HepG2 (cell line): ENCODE measurements around the gene RAP1GAP2. TPM values are rescaled to one million over a fixed set of nuclear protein-coding genes. Genes with fewer than 3 reads are reported as not detected.
"Not testable (repeated sequence)": the region's sequence is repeated elsewhere in the genome, so short reads cannot be mapped to it uniquely, and the experiment has no call there.

ENCODE experiments used
- ATAC-seq: fragments of 200-7000 bp; cut with Tn5 transposase; 3 replicates; pipeline ENCODE4 v1.9.1; 2020; ENCODE audit warnings: mild to moderate bottlenecking, moderate library complexity
- BruUV-seq: library from RNA; stranded (reverse); fragments of 400-500 nt; replicated peaks from 2 replicates; lab custom pipeline; 2021; lab: Mats Ljungman, UMichigan
- CTCF ChIA-PET: fragments of 300-600 bp; formaldehyde crosslinking; extraction: SDS; loops from one replicate; lab custom pipeline; 2021; ENCODE audit warnings: low total read pairs, inconsistent platforms, low intra/inter-chr PET ratio; lab: Yijun Ruan, JAX
- POLR2A ChIA-PET: fragments of 350-600 bp; sonication (Branson Sonifier 250); formaldehyde crosslinking; loops from one replicate; lab custom pipeline; 2020; ENCODE audit warnings: antibody characterized with exemption, inconsistent platforms; lab: Yijun Ruan, JAX
- DNase-seq: peaks from one replicate; pipeline ENCODE4 v3.0.0-alpha.2; 2015; ENCODE audit warnings: low spot score
- FAIRE-seq: peaks from 3 replicates; lab custom pipeline; 2011; peaks lifted over from hg19 to GRCh38; lab: Jason Lieb, UNC
- H2AFZ ChIP-seq: one replicate; pipeline ENCODE4 v1.6.1; 2011; ENCODE audit warnings: low read length, inconsistent platforms
- H3K27ac ChIP-seq: fragments of 300-600 bp; 3 replicates; pipeline ENCODE4 v1.8.0; 2011; ENCODE audit warnings: mixed run types, mild to moderate bottlenecking, mixed read lengths, low read length, inconsistent platforms; ENCODE audit not compliant: insufficient read depth; ENCODE audit errors: extremely low read length
- H3K27me3 ChIP-seq, 2 experiments: fragments of 200-600 bp in 1 of 2; 2 replicates in 1 of 2; 3 replicates in 1 of 2; pipeline versions ENCODE4 v1.6.0 to v1.8.0; 2011; ENCODE audit warnings: low read length in 2 of 2, mild to moderate bottlenecking in 2 of 2, moderate library complexity in 2 of 2, inconsistent platforms in 1 of 2; ENCODE audit not compliant: insufficient read depth in 2 of 2, control insufficient read depth in 1 of 2
- H3K36me3 ChIP-seq, 2 experiments: fragments of 200-600 bp in 1 of 2; replicated peaks in 1 of 2; 2 replicates in 1 of 2; 3 replicates in 1 of 2; pipeline versions ENCODE4 v1.5.1 to v1.8.0; 2011; ENCODE audit warnings: low read length in 2 of 2, inconsistent platforms in 1 of 2; ENCODE audit not compliant: insufficient read depth in 2 of 2, control insufficient read depth in 1 of 2
- H3K4me1 ChIP-seq: 2 replicates; pipeline ENCODE4 v1.5.1; 2012; ENCODE audit warnings: low read length, inconsistent platforms; ENCODE audit not compliant: insufficient read depth
- H3K4me2 ChIP-seq: 2 replicates; pipeline ENCODE4 v1.6.0; 2011; ENCODE audit warnings: low read depth, low read length, inconsistent platforms
- H3K4me3 ChIP-seq, 3 experiments: fragments of 200-600 bp in 1 of 3; sonication (generic), shearing (Covaris generic) in 1 of 3; replicated peaks in 1 of 3; 2 replicates each; pipeline ENCODE4 v1.5.1; 2011 to 2016; ENCODE audit warnings: low read length in 3 of 3, inconsistent platforms in 2 of 3, low read depth in 2 of 3, mild to moderate bottlenecking in 2 of 3, control low read depth in 1 of 3, mixed read lengths in 1 of 3; ENCODE audit not compliant: insufficient read depth in 1 of 3
- H3K79me2 ChIP-seq: one replicate; pipeline ENCODE4 v1.6.1; 2011; ENCODE audit warnings: low read length, inconsistent platforms; ENCODE audit not compliant: insufficient read depth
- H3K9ac ChIP-seq: 2 replicates; pipeline ENCODE4 v1.6.0; 2011; ENCODE audit warnings: mild to moderate bottlenecking, low read depth, low read length, inconsistent platforms; ENCODE audit not compliant: insufficient read depth
- H3K9me3 ChIP-seq: 2 replicates; pipeline ENCODE4 v1.5.1; 2012; ENCODE audit warnings: mild to moderate bottlenecking, low read length
- H4K20me1 ChIP-seq: 2 replicates; pipeline ENCODE4 v1.6.0; 2011; ENCODE audit warnings: inconsistent platforms, mild to moderate bottlenecking, low read length, moderate library complexity; ENCODE audit not compliant: insufficient read depth
- AGO1 ChIP-seq: fragments of 200-400 bp; formaldehyde crosslinking; IDR thresholded peaks from 2 replicates; pipeline ENCODE4 v1.6.1; 2017; ENCODE audit warnings: mild to moderate bottlenecking, low read depth, low read length, moderate library complexity; ENCODE audit not compliant: poor library complexity, severe bottlenecking
- HNRNPL ChIP-seq: fragments of 200-400 bp; formaldehyde crosslinking; IDR thresholded peaks from 2 replicates; pipeline ENCODE4 v1.6.1; 2017; ENCODE audit warnings: mild to moderate bottlenecking, low read depth, low read length
- NCOA1 ChIP-seq: sonication (generic); formaldehyde crosslinking; IDR thresholded peaks from 2 replicates; pipeline ENCODE4 v1.9.0; 2021; ENCODE audit warnings: missing genetic modification reagents
- NFE2L1 ChIP-seq: sonication (generic); formaldehyde crosslinking; IDR thresholded peaks from 2 replicates; pipeline ENCODE4 v1.4.0; 2020; ENCODE audit warnings: missing genetic modification reagents, mild to moderate bottlenecking, borderline replicate concordance
- PHB2 ChIP-seq: fragments of 450-650 bp; IDR thresholded peaks from 2 replicates; pipeline ENCODE4 v1.6.1; 2018; ENCODE audit not compliant: partially characterized antibody
- SNAPC2 ChIP-seq: sonication (generic); formaldehyde crosslinking; IDR thresholded peaks from 2 replicates; pipeline ENCODE4 v1.8.1; 2022; ENCODE audit warnings: mild to moderate bottlenecking, missing genetic modification reagents
- SSRP1 ChIP-seq: IDR thresholded peaks from 2 replicates; pipeline ENCODE4 v1.6.1; 2016; ENCODE audit warnings: control low read depth
- TP53 ChIP-seq: sonication (generic); formaldehyde crosslinking; conservative IDR thresholded peaks from 2 replicates; pipeline ENCODE4 v1.4.0; 2020; ENCODE audit warnings: missing genetic modification reagents
- WIZ ChIP-seq: sonication (generic); formaldehyde crosslinking; IDR thresholded peaks from 2 replicates; pipeline ENCODE4 v1.5.1; 2020; ENCODE audit warnings: mild to moderate bottlenecking, missing genetic modification reagents
- ZBTB46 ChIP-seq: sonication (generic); formaldehyde crosslinking; IDR thresholded peaks from 2 replicates; pipeline ENCODE4 v1.4.0; 2020; ENCODE audit warnings: mild to moderate bottlenecking, missing genetic modification reagents, borderline replicate concordance
- ZNF570 ChIP-seq: sonication (generic); formaldehyde crosslinking; IDR thresholded peaks from 2 replicates; pipeline ENCODE4 v1.4.0; 2020; ENCODE audit warnings: mild to moderate bottlenecking, missing genetic modification reagents, borderline replicate concordance
- ZNF639 ChIP-seq: conservative IDR thresholded peaks from 2 replicates; pipeline ENCODE4 v1.6.1; 2018; ENCODE audit warnings: missing genetic modification reagents
- ZNF720 ChIP-seq: sonication (generic); formaldehyde crosslinking; IDR thresholded peaks from 2 replicates; pipeline ENCODE4 v1.4.0; 2020; ENCODE audit warnings: missing genetic modification reagents
- WGBS: methylation state at CpG from one replicate; pipeline ENCODE4 v1.1.6; 2017; ENCODE audit warnings: low lambda C conversion rate; 5-methylcytosine and 5-hydroxymethylcytosine counted together
- in situ Hi-C: cut with HindIII; loops from 2 replicates; pipeline ENCODE4 v1.10.0; 2017; ENCODE audit warnings: low pct_unique_long_range_greater_than_20kb; ENCODE audit not compliant: extremely low pct_ligation_motif_present
- intact Hi-C: fragments of 100-400 bp; cut with micrococcal nuclease; formaldehyde crosslinking; loops from one replicate; pipeline ENCODE4 v1.10.0; 2022; ENCODE audit not compliant: unreplicated experiment
- polyA plus RNA-seq, 8 experiments: library from polyadenylated mRNA; depleted of rRNA in 3 of 8; stranded (reverse) in 7 of 8; unstranded in 1 of 8; fragments of >200 nt; fragmentation: Illumina TruSeq in 4 of 8; extraction: Trizol in 4 of 8; gene quantifications; 2 replicates each; pipeline versions ENCODE4 v1.2.1 to v1.2.3, GENCODE V29; 2011 to 2016; ENCODE audit warnings: low read depth in 4 of 8, missing spikeins in 1 of 8, mixed read lengths in 1 of 8; ENCODE audit not compliant: insufficient read depth in 1 of 8
- total RNA-seq, 5 experiments: library from RNA; depleted of rRNA; stranded (reverse); fragments of >200 nt; fragmentation: Illumina TruSeq; extraction: Trizol; gene quantifications; 2 replicates each; pipeline ENCODE4 v1.2.3, GENCODE V29; 2016; ENCODE audit warnings: low read depth in 1 of 5

The RAP1GAP2 gene
- total and polyA plus RNA-seq, 2 of the 13 experiments (the other 11 are each of a cell fraction or from before 2014, with no cell fraction given): 10.9 to 12.0 TPM

- TF ChIP-seq ZNF570 (CRISPR knock-in tag): no peak
- no peak for TF ChIP-seq NCOA1
- no peak for TF ChIP-seq SNAPC2
These were observed 20.4 kb downstream of the RAP1GAP2 start (continued) for GRCh38 chr17:2816688-2817087.

GRCh38 chr17:2819294-2819693, 23.1 kb downstream of the RAP1GAP2 start:
- H3K27me3 ChIP-seq, H4K20me1 ChIP-seq, BruUV-seq, H3K79me2 ChIP-seq, H3K4me2 ChIP-seq, H3K9ac ChIP-seq, POLR2A ChIA-PET, in situ Hi-C loops, H2AFZ ChIP-seq, CTCF ChIA-PET, FAIRE-seq, H3K9me3 ChIP-seq, DNase-seq, intact Hi-C loops, H3K36me3 ChIP-seq, H3K4me1 ChIP-seq, H3K27ac ChIP-seq, H3K4me3 ChIP-seq, ATAC-seq: not testable (repeated sequence)
- 49% methylated on average over 5 of the region's 5 CpGs for WGBS

- in situ Hi-C loops: no loop called here
- BruUV-seq: no TSS peak
- TF ChIP-seq SSRP1 (no peak), ZNF720 (CRISPR knock-in tag) (no peak), PHB2 (no peak), HNRNPL (no peak), TP53 (CRISPR knock-in tag) (no peak), AGO1 (no peak), NFE2L1 (no peak), WIZ (CRISPR knock-in tag) (no peak), ZNF639 (CRISPR knock-in tag) (no peak), ZBTB46 (CRISPR knock-in tag) (no peak)
These were observed 23.8 kb downstream of the RAP1GAP2 start for GRCh38 chr17:2819921-2820501.

More at GRCh38 chr17:2819921-2820501, 23.8 kb downstream of the RAP1GAP2 start:
- FAIRE-seq (no peak), DNase-seq (no peak), ATAC-seq (no peak)
- H3K27me3 ChIP-seq: no peaks in the 10 kb centered on the region
- CTCF ChIA-PET: no interaction called here
- no peaks in the 10 kb centered on the region; a peak in 1 of 5 replicates for H3K36me3 ChIP-seq
- no peak overlapping the region for H3K4me2 ChIP-seq
- H3K79me2 ChIP-seq: no peaks in the 10 kb centered on the region
- no peaks in the 10 kb centered on the region for H3K4me1 ChIP-seq
- no peak overlapping the region for H3K27ac ChIP-seq
- no peak overlapping the region for H2AFZ ChIP-seq
- intact Hi-C loops: no loop called here
- H3K9me3 ChIP-seq: no peaks in the 10 kb centered on the region
- POLR2A ChIA-PET: no interaction called here
- 43% methylated on average over 7 of the region's 11 CpGs for WGBS
- no peak overlapping the region for H3K4me3 ChIP-seq
- H3K9ac ChIP-seq: no peak overlapping the region
- H4K20me1 ChIP-seq: no peaks in the 10 kb centered on the region
